Adrenal gland (tissue), 5 donors: Measurements from ENCODE around the gene VSTM2B.

Source experiments
- CTCF ChIP-seq, 6 experiments: fragments of 450-650 bp in 4 of 6; fragments of 200-600 bp in 2 of 6; sonication (generic) in 1 of 6; IDR thresholded peaks; 1 replicate in 5 of 6; 2 replicates in 1 of 6; pipeline versions ENCODE4 v1.5.1 to v1.8.0; 2016 to 2021; ENCODE audit warnings: antibody characterized with exemption in 6 of 6, mild to moderate bottlenecking in 2 of 6, moderate library complexity in 1 of 6
- POLR2A ChIP-seq, 2 donors: fragments of 450-650 bp; IDR thresholded peaks; one replicate each; pipeline ENCODE4 v1.6.1; 2017; ENCODE audit warnings: antibody characterized with exemption in 2 of 2, mild to moderate bottlenecking in 2 of 2, moderate library complexity in 1 of 2
- donor health status: DM: no; HTN: no; CAD: no.

GRCh38 chr19:29519931-29520330 is 5.9 kb upstream of the VSTM2B start:
- TF ChIP-seq CTCF (IDR thresholded peaks at IDR 0.05), result no peak
- TF ChIP-seq POLR2A (IDR thresholded peaks at IDR 0.05), result no peak
